H1 (cell line): Measurements from ENCODE around the gene ANP32A. TPM values are rescaled to one million over a fixed set of nuclear protein-coding genes. Genes with fewer than 3 reads are reported as not detected.

Experiments used
- CTCF ChIA-PET: fragments of 300-600 bp; sonication (Branson Sonifier 250); formaldehyde crosslinking; loops from one replicate; lab custom pipeline; 2021; ENCODE audit not compliant: partially characterized antibody; lab: Charles Lee
- POLR2A ChIA-PET: fragments of 300-600 bp; sonication (Branson Sonifier 250); formaldehyde crosslinking; loops from one replicate; lab custom pipeline; 2021; ENCODE audit warnings: inconsistent platforms; ENCODE audit not compliant: partially characterized antibody; lab: Charles Lee
- DNase-seq, 2 experiments: peaks; one replicate each; pipeline versions ENCODE4 v3.0.0 to v3.0.0-alpha.2; 2010 to 2022; ENCODE audit warnings: low spot score in 2 of 2, low read depth in 1 of 2, mixed read lengths in 1 of 2
- FAIRE-seq: peaks from 2 replicates; lab custom pipeline; 2011; peaks lifted over from hg19 to GRCh38; lab: Jason Lieb, UNC
- H2AFZ ChIP-seq: 2 replicates; pipeline ENCODE4 v1.8.1; 2012; ENCODE audit warnings: low read length, inconsistent platforms
- H2AK5ac ChIP-seq: 2 replicates; pipeline ENCODE4 v1.6.1; 2013; ENCODE audit warnings: low read depth, low read length
- H2BK120ac ChIP-seq: replicated peaks from 2 replicates; pipeline ENCODE3; 2013; ENCODE audit warnings: low read depth, low read length, inconsistent platforms
- H2BK12ac ChIP-seq: 2 replicates; pipeline ENCODE4 v1.6.1; 2013; ENCODE audit warnings: low read depth, low read length
- H2BK15ac ChIP-seq: 2 replicates; pipeline ENCODE4 v1.6.1; 2013; ENCODE audit warnings: low read length
- H2BK20ac ChIP-seq: 2 replicates; pipeline ENCODE4 v1.6.1; 2013; ENCODE audit warnings: low read length
- H2BK5ac ChIP-seq: 2 replicates; pipeline ENCODE4 v1.6.1; 2013; ENCODE audit warnings: low read depth, low read length
- H3K14ac ChIP-seq: 2 replicates; pipeline ENCODE4 v1.6.1; 2013; ENCODE audit warnings: inconsistent platforms; ENCODE audit not compliant: insufficient read length
- H3K18ac ChIP-seq: 2 replicates; pipeline ENCODE4 v1.6.1; 2013; ENCODE audit warnings: low read length; ENCODE audit errors: extremely low read depth
- H3K23ac ChIP-seq: 2 replicates; pipeline ENCODE4 v1.6.1; 2013; ENCODE audit warnings: inconsistent platforms; ENCODE audit not compliant: insufficient read length
- H3K23me2 ChIP-seq: 2 replicates; pipeline ENCODE4 v1.6.1; 2013; ENCODE audit warnings: low read depth, low read length
- H3K27ac ChIP-seq: 2 replicates; pipeline ENCODE4 v1.6.1; 2011; ENCODE audit warnings: low read depth, low read length, inconsistent platforms
- H3K27me3 ChIP-seq, 4 experiments: replicated peaks in 1 of 4; 1 replicate in 1 of 4; 2 replicates in 3 of 4; pipeline versions ENCODE4 v1.6.1 to v1.8.1; 2011 to 2013; ENCODE audit warnings: low read length in 3 of 4, mild to moderate bottlenecking in 3 of 4, inconsistent platforms in 2 of 4, mixed read lengths in 2 of 4, moderate library complexity in 1 of 4; ENCODE audit not compliant: control insufficient read depth in 3 of 4, insufficient read depth in 3 of 4; ENCODE audit errors: extremely low read depth in 1 of 4
- H3K36me3 ChIP-seq, 4 experiments: 2 replicates each; pipeline versions ENCODE4 v1.6.1 to v1.8.1; 2011 to 2013; ENCODE audit warnings: mild to moderate bottlenecking in 4 of 4, low read length in 3 of 4, moderate library complexity in 2 of 4, control low read depth in 1 of 4, inconsistent platforms in 1 of 4; ENCODE audit not compliant: insufficient read depth in 4 of 4, control insufficient read depth in 2 of 4
- H3K4ac ChIP-seq: replicated peaks from 2 replicates; pipeline ENCODE3; 2013; ENCODE audit warnings: low read length, low read depth, mixed read lengths, inconsistent platforms; ENCODE audit not compliant: insufficient read length
- H3K4me1 ChIP-seq, 4 experiments: replicated peaks in 1 of 4; 1 replicate in 1 of 4; 2 replicates in 3 of 4; pipeline versions ENCODE4 v1.6.1 to v1.8.1; 2011 to 2013; ENCODE audit warnings: low read length in 3 of 4, inconsistent platforms in 2 of 4, mixed read lengths in 1 of 4; ENCODE audit not compliant: insufficient read depth in 4 of 4, control insufficient read depth in 3 of 4
- H3K4me2 ChIP-seq, 2 experiments: 2 replicates each; pipeline versions ENCODE4 v1.6.1 to v1.8.1; 2011 to 2013; ENCODE audit warnings: low read depth in 2 of 2, low read length in 2 of 2, control low read depth in 1 of 2, inconsistent platforms in 1 of 2, mild to moderate bottlenecking in 1 of 2; ENCODE audit not compliant: insufficient read depth in 1 of 2
- H3K4me3 ChIP-seq, 4 experiments: fragments of 200-600, 300-600 bp in 1 of 4; sonication (generic), shearing (Covaris generic), sonication (Bioruptor Twin) in 1 of 4; 2 replicates each; pipeline versions ENCODE4 v1.5.1 to v1.8.1; 2011 to 2016; ENCODE audit warnings: low read length in 4 of 4, low read depth in 3 of 4, control low read depth in 2 of 4, inconsistent platforms in 2 of 4, mild to moderate bottlenecking in 2 of 4, mixed read lengths in 1 of 4, moderate library complexity in 1 of 4; ENCODE audit not compliant: insufficient read depth in 2 of 4; ENCODE audit errors: extremely low read depth in 1 of 4
- H3K56ac ChIP-seq: replicated peaks from 2 replicates; pipeline ENCODE3; 2013; ENCODE audit warnings: low read depth, mild to moderate bottlenecking, mixed read lengths, low read length, inconsistent platforms; ENCODE audit not compliant: insufficient read length
- H3K79me1 ChIP-seq: 2 replicates; pipeline ENCODE4 v1.6.1; 2013; ENCODE audit warnings: low read depth, low read length, control low read depth
- H3K79me2 ChIP-seq, 2 experiments: 2 replicates each; pipeline versions ENCODE4 v1.6.1 to v1.8.1; 2012 to 2013; ENCODE audit warnings: low read length in 2 of 2, mild to moderate bottlenecking in 2 of 2, inconsistent platforms in 1 of 2; ENCODE audit not compliant: insufficient read depth in 2 of 2, control insufficient read depth in 1 of 2
- H3K9ac ChIP-seq, 4 experiments: replicated peaks in 1 of 4; 1 replicate in 1 of 4; 2 replicates in 3 of 4; pipeline versions ENCODE4 v1.6.1 to v1.8.1; 2011 to 2013; ENCODE audit warnings: low read depth in 3 of 4, low read length in 3 of 4, control low read depth in 2 of 4, mild to moderate bottlenecking in 2 of 4, moderate library complexity in 2 of 4, inconsistent platforms in 1 of 4; ENCODE audit errors: extremely low read depth in 1 of 4
- H3K9me3 ChIP-seq, 2 experiments: 2 replicates each; pipeline versions ENCODE4 v1.6.1 to v1.8.1; 2012 to 2013; ENCODE audit warnings: mild to moderate bottlenecking in 2 of 2, moderate library complexity in 2 of 2, control low read depth in 1 of 2, inconsistent platforms in 1 of 2, low read depth in 1 of 2, low read length in 1 of 2, mixed read lengths in 1 of 2; ENCODE audit not compliant: insufficient read depth in 2 of 2
- H4K20me1 ChIP-seq, 2 experiments: replicated peaks in 1 of 2; 2 replicates each; pipeline versions ENCODE3 to v1.8.1; 2011 to 2013; ENCODE audit warnings: inconsistent platforms in 2 of 2, low read length in 2 of 2, mild to moderate bottlenecking in 1 of 2; ENCODE audit not compliant: insufficient read depth in 2 of 2, control insufficient read depth in 1 of 2
- H4K5ac ChIP-seq: 2 replicates; pipeline ENCODE4 v1.6.1; 2013; ENCODE audit warnings: low read length, low read depth, mixed read lengths, inconsistent platforms; ENCODE audit not compliant: insufficient read length
- H4K8ac ChIP-seq: 2 replicates; pipeline ENCODE4 v1.8.0; 2013; ENCODE audit warnings: mild to moderate bottlenecking, moderate library complexity, low read length, inconsistent platforms; ENCODE audit not compliant: insufficient read depth; ENCODE audit errors: extremely low read depth
- H4K91ac ChIP-seq: replicated peaks from 2 replicates; pipeline ENCODE3; 2013; ENCODE audit warnings: low read length, mixed read lengths, inconsistent platforms; ENCODE audit not compliant: insufficient read length
- BACH1 ChIP-seq: IDR thresholded peaks from 2 replicates; pipeline ENCODE4 v1.6.1; 2012; ENCODE audit warnings: low read length, improper control_type of control experiment
- BCL11A ChIP-seq, 2 experiments: IDR thresholded peaks; one replicate each; pipeline ENCODE4 v1.6.1; 2011; ENCODE audit warnings: low read depth in 2 of 2, low read length in 2 of 2, mild to moderate bottlenecking in 2 of 2
- BRCA1 ChIP-seq: IDR thresholded peaks from 2 replicates; pipeline ENCODE4 v1.6.1; 2012; ENCODE audit warnings: low read depth, low read length, improper control_type of control experiment
- E2F6 ChIP-seq: IDR thresholded peaks from 2 replicates; pipeline ENCODE4 v1.6.1; 2012; ENCODE audit warnings: inconsistent platforms
- EGR1 ChIP-seq: IDR thresholded peaks from 2 replicates; pipeline ENCODE4 v1.6.1; 2011; ENCODE audit warnings: low read depth, low read length, borderline replicate concordance
- GTF2F1 ChIP-seq: IDR thresholded peaks from 2 replicates; pipeline ENCODE4 v1.6.1; 2012; ENCODE audit warnings: low read depth, low read length, improper control_type of control experiment, borderline replicate concordance
- NANOG ChIP-seq: IDR thresholded peaks from 2 replicates; pipeline ENCODE4 v1.6.1; 2011; ENCODE audit warnings: low read length, low read depth, mild to moderate bottlenecking, inconsistent platforms; ENCODE audit not compliant: insufficient read depth, poor library complexity, severe bottlenecking
- POU5F1 ChIP-seq: IDR thresholded peaks from 2 replicates; pipeline ENCODE4 v1.6.1; 2011; ENCODE audit warnings: low read depth, mild to moderate bottlenecking, low read length, moderate library complexity
- RAD21 ChIP-seq, 2 experiments: IDR thresholded peaks in 1 of 2; conservative IDR thresholded peaks in 1 of 2; 2 replicates each; pipeline ENCODE4 v1.6.1; 2011; ENCODE audit warnings: low read depth in 2 of 2, low read length in 2 of 2, improper control_type of control experiment in 1 of 2, inconsistent platforms in 1 of 2, mild to moderate bottlenecking in 1 of 2, moderate library complexity in 1 of 2
- SIX5 ChIP-seq: IDR thresholded peaks from 2 replicates; pipeline ENCODE4 v1.6.1; 2011; ENCODE audit warnings: mild to moderate bottlenecking, low read depth, low read length
- TAF1 ChIP-seq: IDR thresholded peaks from 2 replicates; pipeline ENCODE4 v1.6.1; 2011; ENCODE audit warnings: mild to moderate bottlenecking, low read depth, low read length
- TCF12 ChIP-seq: IDR thresholded peaks from 2 replicates; pipeline ENCODE4 v1.6.1; 2011; ENCODE audit warnings: low read depth, mild to moderate bottlenecking, low read length
- YY1 ChIP-seq: IDR thresholded peaks from 2 replicates; pipeline ENCODE4 v1.6.1; 2011; ENCODE audit warnings: low read depth, mild to moderate bottlenecking, low read length
- WGBS, 2 experiments: shearing (Covaris generic) in 1 of 2; methylation state at CpG; one replicate each; pipeline versions ENCODE4 v1.1.6 to v1.1.7; 2013 to 2015; ENCODE audit warnings: low lambda C conversion rate in 2 of 2, mixed read lengths in 2 of 2, inconsistent platforms in 1 of 2, low coverage in 1 of 2, missing lambda C conversion rate in 1 of 2; ENCODE audit not compliant: insufficient replicate concordance in 2 of 2, insufficient coverage in 1 of 2, insufficient read length in 1 of 2; ENCODE audit errors: extremely low coverage in 1 of 2, missing lambda C conversion rate in 1 of 2; 5-methylcytosine and 5-hydroxymethylcytosine counted together
- polyA plus RNA-seq, 7 experiments: library from polyadenylated mRNA; depleted of rRNA in 3 of 7; stranded (reverse) in 5 of 7; unstranded in 2 of 7; fragments of >200 nt in 5 of 7; fragments of 200-250 nt in 2 of 7; gene quantifications; 1 replicate in 5 of 7; 2 replicates in 1 of 7; 4 replicates in 1 of 7; pipeline versions ENCODE4 v1.2.1 to v1.2.3, GENCODE V29; 2011 to 2013; ENCODE audit warnings: missing spikeins in 2 of 7, mixed read lengths in 2 of 7
- total RNA-seq: library from RNA; stranded (reverse); fragmentation: NEBNext Ultra II Directional; extraction: Animal tissue kit (Norgen Biotek cat#: 25700); gene quantifications from 2 replicates; pipeline ENCODE4 v1.2.1, GENCODE V29; 2021

The ANP32A gene
- total and polyA plus RNA-seq, 2 of the 8 experiments (the other 6 are each of a cell fraction or from before 2014, with no cell fraction given) = 70.8 to 295 TPM

DNA sequence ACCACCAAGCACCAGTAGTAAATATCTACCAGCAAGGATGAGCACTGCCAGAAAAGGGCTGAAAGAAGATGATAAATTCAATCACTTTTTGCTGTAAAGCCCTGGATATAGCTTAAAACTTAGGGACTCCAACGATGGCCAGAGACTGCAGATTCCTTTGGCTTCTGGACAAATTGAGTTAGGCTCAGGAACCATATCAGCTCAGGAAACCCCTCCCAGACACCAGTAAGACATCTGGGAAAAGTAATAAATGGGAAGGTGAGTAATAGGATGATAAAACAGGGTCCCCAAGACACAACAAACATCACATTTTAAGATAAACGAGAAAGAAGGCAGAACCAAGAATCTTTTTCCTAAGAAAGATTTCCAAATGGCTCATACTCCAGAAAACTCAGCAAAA is 65.0 kb downstream of the ANP32A start:
- Histone ChIP-seq H3K36me3 (no peaks in the 10 kb centered on the region), H3K79me2 (no peaks in the 10 kb centered on the region), H3K4ac (no peak overlapping the region), H3K9me3 (no peaks in the 10 kb centered on the region), H2BK5ac (no peak overlapping the region), H4K8ac (no peak overlapping the region), H3K9ac (no peak overlapping the region), H2AFZ (no peak overlapping the region), H2BK20ac (no peak overlapping the region), H3K23ac (no peak overlapping the region), H3K4me3 (no peak overlapping the region), H3K4me2 (no peak overlapping the region), H3K23me2 (no peaks in the 10 kb centered on the region), H3K56ac (no peak overlapping the region), H4K5ac (no peak overlapping the region), H2BK15ac (no peak overlapping the region), H3K4me1 (no peaks in the 10 kb centered on the region), H4K91ac (no peak overlapping the region), H2AK5ac (no peak overlapping the region), H3K27me3 (no peaks in the 10 kb centered on the region), H3K79me1 (no peaks in the 10 kb centered on the region), H3K18ac (no peak overlapping the region), H4K20me1 (no peaks in the 10 kb centered on the region), H2BK120ac (no peak overlapping the region), H2BK12ac (no peak overlapping the region), H3K14ac (no peak overlapping the region), H3K27ac (no peak overlapping the region)
- 81% methylated on average over 2 of the region's 2 CpGs; no CpG with 5 or more reads in 1 of the 2 experiments for WGBS, 2 experiments
- FAIRE-seq (no peak), DNase-seq (no peak)
- ChIA-PET POLR2A (no interaction called here), CTCF (interaction anchor here (0.6 to 1.2 kb wide), 2 partner anchors 22 to 144 kb away, joined by 3 to 5 read pairs; no protein-coding TSS in a partner anchor)
- TF ChIP-seq SIX5 = no peak
- no peak for TF ChIP-seq POU5F1
- TF ChIP-seq GTF2F1 = no peak
- TF ChIP-seq RAD21 (IDR thresholded peaks at IDR 0.05 in 1 of 2, conservative IDR thresholded peaks at IDR 0.05 in 1 of 2; ENCODE audit: low read depth in 2 of 2, low read length in 2 of 2) = no peak
- TF ChIP-seq TAF1 = no peak
- TF ChIP-seq YY1 = no peak
- no peak for TF ChIP-seq BRCA1
- TF ChIP-seq E2F6 = no peak
- TF ChIP-seq NANOG = no peak
- TF ChIP-seq BCL11A (IDR thresholded peaks at IDR 0.05; ENCODE audit: low read depth in 2 of 2, low read length in 2 of 2) = no peak
- no peak for TF ChIP-seq BACH1
- no peak for TF ChIP-seq TCF12
- TF ChIP-seq EGR1 = no peak
